CD4-positive, alpha-beta T cell treated with Interleukin-1 beta for 1 hour (primary cell): Measurements from ENCODE around the gene TMTC1.
"Not testable (repeated sequence)": the region's sequence is repeated elsewhere in the genome, so short reads cannot be mapped to it uniquely, and the experiment has no call there.

Experiments used
- DNase-seq, 2 donors: peaks; one replicate each; pipeline ENCODE4 v3.0.0-alpha.2; 2020 to 2022

Gene TMTC1

DNA sequence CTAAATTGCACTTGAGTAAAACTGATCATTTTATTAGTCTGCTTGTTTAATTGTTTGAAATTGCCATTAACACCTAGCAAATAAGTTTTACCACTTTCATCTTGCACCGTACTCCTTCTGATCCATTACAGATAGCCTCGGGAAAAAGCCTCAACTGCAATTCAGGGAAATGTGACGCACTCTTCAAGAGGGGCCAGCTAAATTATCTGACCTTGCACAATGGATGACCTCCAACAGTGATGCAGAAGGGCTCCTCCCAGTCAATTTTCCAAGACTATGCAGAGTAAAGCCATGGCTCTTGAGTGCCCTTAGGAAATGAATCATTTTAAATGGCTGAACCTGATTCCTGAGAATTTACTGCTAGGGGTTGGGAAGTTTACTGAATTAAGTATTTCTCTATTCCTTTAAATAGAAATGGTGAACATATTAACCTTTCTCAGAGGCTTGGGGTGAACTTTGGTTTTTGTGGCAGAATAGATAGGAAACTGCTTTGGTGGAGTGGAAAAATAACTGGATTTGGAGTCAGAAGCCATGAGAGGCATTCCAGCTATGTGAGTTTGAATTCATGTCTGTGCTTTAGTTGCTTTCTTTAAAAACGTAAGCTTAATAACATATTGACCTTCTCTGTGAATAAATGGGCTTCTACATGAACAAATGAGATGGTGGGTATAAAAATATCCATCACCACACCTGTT, 221.5 kb downstream of the TMTC1 start:
- no peak for DNase-seq

GRCh38 chr12:29561664-29562071, 222.1 kb downstream of the TMTC1 start:
- DNase-seq, result no peak

DNA sequence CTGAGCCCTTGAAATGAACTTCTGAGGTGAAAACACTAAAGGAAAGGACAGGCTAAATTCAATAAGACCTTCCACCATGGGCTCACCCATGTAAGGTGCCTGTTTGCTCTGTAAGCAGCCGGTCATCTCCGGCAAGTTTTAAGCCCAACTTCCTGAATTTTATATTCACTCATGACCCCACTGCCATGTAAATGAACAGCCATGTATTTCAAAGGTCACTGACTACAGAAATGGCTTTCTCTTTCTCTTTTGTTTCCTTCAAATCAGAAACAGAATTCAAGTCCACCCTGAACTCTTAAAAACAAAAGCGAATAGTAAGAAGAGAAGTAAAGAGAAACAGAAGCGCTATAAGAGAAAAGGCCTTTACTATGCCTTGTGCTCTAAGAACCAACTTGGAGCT, 224.5 kb downstream of the TMTC1 start:
- DNase-seq, result no peak

DNA sequence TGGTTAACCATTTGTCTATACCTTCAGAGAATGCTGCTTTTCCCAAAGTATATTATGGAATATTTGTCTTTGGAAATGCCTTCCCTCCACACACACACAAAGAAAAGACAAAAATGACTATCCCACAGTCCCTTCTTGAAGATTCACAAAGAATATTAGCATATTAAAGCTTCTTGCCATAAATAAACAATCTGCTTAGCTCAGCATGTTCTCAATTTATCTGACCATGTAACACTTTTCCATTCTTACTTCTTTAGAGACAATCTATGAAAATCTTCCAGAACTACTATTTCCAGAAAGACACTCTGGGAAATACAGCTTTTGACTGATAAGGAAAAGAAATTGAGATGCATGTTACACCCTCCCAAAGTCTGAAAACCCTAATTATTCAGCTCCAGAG, 227.4 kb downstream of the TMTC1 start:
- DNase-seq, result no peak

DNA sequence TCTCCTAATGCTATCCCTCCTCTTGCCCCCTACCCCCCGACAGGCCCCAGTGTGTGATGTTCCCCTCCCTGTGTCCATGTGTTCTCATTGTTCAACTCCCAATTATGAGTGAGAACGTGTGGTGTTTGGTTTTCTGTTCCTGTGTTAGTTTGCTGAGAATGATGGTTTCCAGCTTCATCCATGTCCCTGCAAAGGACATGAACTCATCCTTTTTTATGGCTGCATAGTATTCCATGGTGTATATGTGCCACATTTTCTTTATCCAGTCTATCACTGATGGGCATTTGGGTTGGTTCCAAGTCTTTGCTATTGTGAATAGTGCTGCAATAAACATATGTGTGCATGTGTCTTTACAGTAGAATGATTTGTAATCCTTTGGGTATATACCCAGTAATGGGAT, 228.3 kb downstream of the TMTC1 start:
- not testable (repeated sequence) for DNase-seq

GRCh38 chr12:29552994-29553748, 230.6 kb downstream of the TMTC1 start:
- no peak for DNase-seq

DNA sequence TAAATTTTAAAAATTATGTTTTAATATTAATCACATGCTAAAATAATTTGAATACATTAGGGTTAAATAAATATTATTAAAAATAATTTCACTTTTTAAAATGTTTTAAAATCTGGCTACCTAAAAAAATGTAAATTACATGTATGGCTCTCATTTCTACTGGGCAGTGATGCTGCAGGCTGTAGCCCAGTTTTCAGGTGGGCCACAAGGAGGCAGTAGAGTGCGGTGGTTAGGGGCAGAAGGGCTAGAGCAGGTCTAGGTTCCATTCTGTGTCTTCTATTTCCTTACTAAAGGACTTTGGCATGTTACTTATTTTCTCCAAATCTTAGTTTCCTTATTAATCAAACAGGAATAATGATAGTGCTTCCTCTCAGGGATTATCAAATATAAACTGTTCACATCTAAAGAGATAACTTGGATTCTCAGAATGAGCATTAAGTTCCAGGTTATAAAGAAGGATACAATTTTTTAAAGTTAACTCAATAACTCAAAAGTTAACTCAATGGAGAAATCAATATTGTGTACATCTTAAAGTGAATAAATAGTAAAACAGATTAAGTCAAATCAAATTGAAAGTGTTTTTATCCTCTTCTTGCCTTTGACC, 231.3 kb downstream of the TMTC1 start:
- peak; percentile 50 to 61 for DNase-seq

GRCh38 chr12:29551812-29552211, 231.9 kb downstream of the TMTC1 start:
- DNase-seq, result no peak

- DNase-seq, result no peak
Observed at GRCh38 chr12:29547864-29548263, 235.9 kb downstream of the TMTC1 start.

- no peak for DNase-seq
Observed at GRCh38 chr12:29547151-29547632, 236.6 kb downstream of the TMTC1 start.

DNA sequence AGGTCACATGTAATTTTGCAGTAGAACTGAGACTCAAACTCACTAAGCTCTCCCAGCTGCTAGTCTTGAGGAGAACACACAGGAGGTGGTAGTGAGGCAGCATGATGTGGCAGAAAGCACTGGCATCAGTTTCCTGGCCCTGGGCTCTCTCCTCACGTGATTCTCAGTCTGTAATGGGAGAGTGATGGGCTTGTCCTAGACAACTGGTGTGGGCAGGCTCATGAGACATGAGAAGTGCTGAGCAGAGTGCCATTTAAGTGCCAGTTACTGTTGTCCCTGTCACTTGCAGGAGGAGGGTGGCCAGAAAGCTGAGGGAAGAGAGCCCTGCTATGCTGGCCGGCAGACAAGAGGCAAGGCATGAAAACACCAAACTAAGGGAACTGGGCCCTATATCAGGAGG, 237.7 kb downstream of the TMTC1 start:
- DNase-seq, result no peak

DNA sequence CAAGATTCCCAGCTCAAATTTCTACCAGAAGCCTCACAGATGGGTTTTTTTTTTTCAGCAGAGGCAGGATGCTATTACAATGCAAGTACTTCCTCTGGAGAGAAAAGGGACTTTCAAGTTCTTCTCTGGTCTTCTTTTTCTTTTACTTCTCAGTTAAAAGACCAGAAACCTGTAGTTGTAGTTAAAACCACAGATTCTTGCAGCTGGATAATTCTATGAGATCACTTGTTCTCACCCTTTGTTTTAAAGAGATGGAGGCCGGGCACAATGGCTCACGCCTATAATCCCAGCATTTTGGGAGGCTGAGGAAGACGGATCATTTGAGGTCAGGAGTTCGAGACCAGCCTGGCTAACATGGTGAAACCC, 238.7 kb downstream of the TMTC1 start:
- DNase-seq, result no peak

DNA sequence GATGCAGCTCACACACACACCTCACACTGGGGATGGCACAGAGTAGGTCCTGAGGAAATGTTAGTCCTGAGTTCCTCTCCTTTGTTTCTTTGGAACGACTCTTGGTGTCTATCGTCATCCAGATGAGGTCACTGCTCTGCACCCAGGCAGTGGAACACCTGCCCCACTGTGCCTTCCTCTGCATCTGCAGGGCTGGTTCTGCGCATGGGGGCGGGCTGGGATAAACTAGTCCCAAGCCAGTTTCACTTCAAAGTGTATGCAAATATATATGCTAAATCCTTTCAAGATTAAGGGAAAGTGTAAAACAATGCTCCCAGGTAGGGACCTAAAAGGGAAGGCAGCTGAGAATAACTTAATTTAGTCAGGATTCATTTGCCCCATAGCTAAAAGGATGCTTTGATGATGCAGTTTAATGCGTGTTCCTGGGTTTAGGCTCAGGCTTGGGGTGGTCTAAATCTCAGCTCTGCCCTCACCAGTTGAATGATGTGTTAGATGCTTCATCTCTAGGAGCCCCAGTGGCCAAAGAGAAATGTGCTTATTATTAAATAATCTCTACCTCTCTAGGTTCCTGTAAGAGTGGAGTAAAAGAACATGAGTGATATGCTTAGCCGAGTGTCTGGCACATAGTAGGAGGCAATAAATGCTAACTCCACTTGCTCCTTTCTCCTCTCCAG, 239.2 kb downstream of the TMTC1 start:
- no peak for DNase-seq

DNA sequence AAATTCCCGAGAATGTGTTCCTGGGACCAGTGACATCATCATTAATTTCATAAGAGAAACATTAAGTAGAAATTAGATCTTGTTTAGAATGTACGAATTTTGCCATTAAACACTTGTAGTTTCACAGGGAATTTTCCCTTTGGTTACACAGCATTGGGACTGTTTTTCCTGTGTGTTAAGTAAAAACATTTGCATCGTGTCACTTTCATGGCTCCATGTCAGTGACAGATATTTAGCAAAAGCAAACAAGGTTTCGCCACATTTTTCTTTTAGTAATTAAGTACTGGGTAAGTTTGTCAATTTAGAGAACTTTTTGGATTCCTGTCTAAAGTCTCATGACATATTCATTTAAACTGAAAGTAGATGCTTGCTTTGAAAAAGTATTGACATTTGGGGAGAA, 240.7 kb downstream of the TMTC1 start:
- DNase-seq, result no peak

- no peak for DNase-seq
Observed at GRCh38 chr12:29537298-29537697, 246.4 kb downstream of the TMTC1 start.

- no peak for DNase-seq
Observed at GRCh38 chr12:29534935-29535334, 248.8 kb downstream of the TMTC1 start.

- no peak for DNase-seq
Observed at GRCh38 chr12:29533815-29534489, 249.8 kb downstream of the TMTC1 start.

GRCh38 chr12:29531471-29531870, 252.3 kb downstream of the TMTC1 start:
- DNase-seq, result no peak

DNA sequence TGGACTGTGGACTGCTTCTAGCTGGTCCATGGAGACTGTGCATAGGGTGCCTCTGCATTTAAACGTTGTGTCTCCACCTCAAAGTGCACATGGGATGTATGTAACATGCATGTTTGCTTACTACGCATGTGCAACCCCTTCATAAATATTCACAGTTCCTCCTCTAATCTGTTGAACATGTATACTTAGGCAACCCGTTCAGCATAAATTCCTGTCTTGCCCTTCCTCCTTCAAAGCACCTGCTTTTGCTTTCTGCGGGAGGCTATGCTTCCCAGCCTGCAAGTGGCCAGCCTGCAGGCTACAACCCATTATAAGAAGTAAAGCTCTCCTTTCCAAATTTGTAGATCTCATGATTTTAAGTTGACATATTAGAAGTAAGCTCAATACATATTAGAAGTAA, 253.3 kb downstream of the TMTC1 start:
- no peak for DNase-seq

- no peak for DNase-seq
Observed at GRCh38 chr12:29528161-29528560, 255.6 kb downstream of the TMTC1 start.

DNA sequence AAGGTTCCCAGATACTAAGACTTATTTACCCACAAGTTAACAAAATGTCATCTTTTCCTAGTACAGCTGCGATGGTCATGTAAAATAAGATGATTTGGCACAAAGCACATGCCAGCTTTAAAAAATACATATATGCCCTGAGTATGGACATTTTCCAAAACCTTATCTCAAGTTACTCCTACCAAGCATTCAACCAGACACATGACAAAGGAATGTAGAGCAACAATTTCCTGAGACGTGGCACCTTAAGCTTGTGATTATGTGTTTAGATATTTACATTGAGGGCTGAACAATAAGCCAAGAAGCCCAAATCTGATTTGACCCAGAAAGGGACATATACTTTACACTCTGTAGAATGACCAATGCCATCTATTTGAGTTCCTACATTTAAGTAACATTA, 261.8 kb downstream of the TMTC1 start:
- no peak for DNase-seq

- peak in 1 of 2 donors; percentile 34 for DNase-seq
Observed at GRCh38 chr12:29519585-29520182, 264.1 kb downstream of the TMTC1 start.

DNA sequence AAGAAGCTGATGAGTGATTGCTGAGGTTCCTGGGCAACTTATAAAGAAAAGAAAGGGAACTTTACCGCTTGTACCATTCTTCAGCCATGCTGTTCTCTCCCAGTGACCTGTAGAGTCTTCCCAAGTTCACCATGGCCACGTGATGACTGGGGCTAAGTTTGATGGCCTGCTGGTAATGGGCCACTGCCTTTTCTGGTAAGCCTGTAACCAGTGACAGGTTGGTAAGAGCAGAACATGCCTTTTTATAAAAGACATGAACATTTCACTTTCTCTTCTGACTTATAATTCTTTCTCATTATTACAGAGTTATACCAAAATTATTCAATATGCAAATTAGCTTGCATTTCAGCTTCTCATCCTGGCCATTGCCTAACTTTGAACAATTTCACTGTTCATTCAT, 265.3 kb downstream of the TMTC1 start:
- no peak for DNase-seq
